NB4 (cell line): ENCODE results near the gene PAK5.

Experiments
- DNase-seq: peaks from one replicate; pipeline ENCODE4 v3.0.0; 2010; ENCODE audit warnings: low read depth
- H3K4me3 ChIP-seq: one replicate; pipeline ENCODE4 v1.5.1; 2011; ENCODE audit warnings: mild to moderate bottlenecking, low read depth, low read length, moderate library complexity
- MAX ChIP-seq: IDR thresholded peaks from 2 replicates; pipeline ENCODE4 v1.6.1; 2011; ENCODE audit warnings: low read depth, low read length
- MYC ChIP-seq: IDR thresholded peaks from 2 replicates; pipeline ENCODE4 v1.6.1; 2011; ENCODE audit warnings: low read depth, low read length
- POLR2A ChIP-seq: IDR thresholded peaks from 2 replicates; pipeline ENCODE4 v1.6.1; 2011; ENCODE audit warnings: mild to moderate bottlenecking; ENCODE audit not compliant: insufficient read length; ENCODE audit errors: extremely low read depth
- TF ChIP-seq, protein P1 (sequence below): IDR thresholded peaks from one replicate; pipeline ENCODE4 v1.5.1; 2012; ENCODE audit warnings: low read depth, low read length

Gene PAK5

DNA sequence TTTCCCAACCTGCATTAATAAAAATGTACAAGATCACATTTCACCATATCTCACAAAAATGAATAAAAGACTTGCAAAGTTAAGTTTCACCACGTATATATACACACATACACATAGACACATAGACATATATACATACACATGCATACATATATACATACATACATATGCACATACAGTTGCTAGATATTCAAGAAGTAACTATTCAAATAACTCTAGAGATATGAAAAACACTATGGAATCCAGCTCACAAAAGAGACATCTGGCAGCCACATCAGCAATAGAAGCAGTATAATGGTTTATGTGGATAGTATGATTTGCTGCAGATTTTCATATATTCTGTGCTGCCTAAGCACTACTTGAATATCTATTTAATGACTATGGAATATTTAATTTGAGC is 28.1 kb downstream of the PAK5 start:
- DNase-seq, result no peak
- no peak overlapping the region for H3K4me3 ChIP-seq
- no peak for TF ChIP-seq POLR2A
- TF ChIP-seq MYC, result no peak

DNA sequence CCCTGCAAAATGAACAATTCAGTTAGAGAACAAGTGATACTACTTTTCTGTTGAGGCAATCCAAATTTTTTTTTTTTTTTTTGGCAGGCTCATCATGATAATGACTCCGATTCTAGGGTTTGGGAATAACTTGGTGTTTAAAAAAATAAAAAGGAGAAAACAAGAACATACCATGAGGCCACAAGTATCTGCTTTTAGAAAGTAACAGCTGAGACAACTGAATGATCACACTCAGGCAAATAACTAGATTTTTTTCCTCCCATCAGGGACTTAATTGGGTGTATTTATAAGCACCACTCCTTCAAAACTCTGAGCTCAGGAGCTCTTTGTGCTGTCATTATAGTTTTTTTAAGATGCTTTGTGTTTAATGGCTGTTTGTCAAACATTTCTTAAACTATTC is 29.6 kb downstream of the PAK5 start:
- no peak overlapping the region for H3K4me3 ChIP-seq
- TF ChIP-seq MAX (no peak), MYC (no peak), POLR2A (no peak)
- TF ChIP-seq, protein P1, sequence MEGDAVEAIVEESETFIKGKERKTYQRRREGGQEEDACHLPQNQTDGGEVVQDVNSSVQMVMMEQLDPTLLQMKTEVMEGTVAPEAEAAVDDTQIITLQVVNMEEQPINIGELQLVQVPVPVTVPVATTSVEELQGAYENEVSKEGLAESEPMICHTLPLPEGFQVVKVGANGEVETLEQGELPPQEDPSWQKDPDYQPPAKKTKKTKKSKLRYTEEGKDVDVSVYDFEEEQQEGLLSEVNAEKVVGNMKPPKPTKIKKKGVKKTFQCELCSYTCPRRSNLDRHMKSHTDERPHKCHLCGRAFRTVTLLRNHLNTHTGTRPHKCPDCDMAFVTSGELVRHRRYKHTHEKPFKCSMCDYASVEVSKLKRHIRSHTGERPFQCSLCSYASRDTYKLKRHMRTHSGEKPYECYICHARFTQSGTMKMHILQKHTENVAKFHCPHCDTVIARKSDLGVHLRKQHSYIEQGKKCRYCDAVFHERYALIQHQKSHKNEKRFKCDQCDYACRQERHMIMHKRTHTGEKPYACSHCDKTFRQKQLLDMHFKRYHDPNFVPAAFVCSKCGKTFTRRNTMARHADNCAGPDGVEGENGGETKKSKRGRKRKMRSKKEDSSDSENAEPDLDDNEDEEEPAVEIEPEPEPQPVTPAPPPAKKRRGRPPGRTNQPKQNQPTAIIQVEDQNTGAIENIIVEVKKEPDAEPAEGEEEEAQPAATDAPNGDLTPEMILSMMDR, result no peak
- DNase-seq, result no peak

DNA sequence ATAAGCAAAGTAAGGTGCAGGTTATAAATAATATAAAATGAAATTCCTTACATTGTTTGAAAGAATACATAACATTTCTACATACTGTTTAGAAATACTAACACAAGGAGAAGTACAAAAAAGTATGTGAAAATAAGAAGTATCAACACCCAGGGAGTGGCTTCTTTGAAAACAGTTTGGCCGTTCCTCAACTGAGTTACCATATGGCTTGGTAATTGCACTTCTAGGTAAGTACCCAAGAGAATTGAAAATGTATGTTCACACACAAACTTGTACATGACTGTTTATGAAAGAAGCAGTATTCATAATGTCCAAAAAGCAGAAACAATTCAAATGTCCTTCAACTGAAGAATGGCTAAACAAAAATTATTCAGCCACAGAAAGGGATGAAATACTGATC is 30.7 kb downstream of the PAK5 start:
- TF ChIP-seq, protein P1, result no peak
- no peak for TF ChIP-seq MYC
- no peak for TF ChIP-seq MAX
- TF ChIP-seq POLR2A, result no peak
- H3K4me3 ChIP-seq, result no peak overlapping the region
- no peak for DNase-seq

- no peak for TF ChIP-seq POLR2A
- TF ChIP-seq MYC, result no peak
- TF ChIP-seq, protein P1, result no peak
- no peak for TF ChIP-seq MAX
- DNase-seq, result no peak
- no peak overlapping the region for H3K4me3 ChIP-seq
Measured at GRCh38 chr20:9807136-9807535, 31.7 kb downstream of the PAK5 start.

- H3K4me3 ChIP-seq, result no peak overlapping the region
- no peak for TF ChIP-seq MAX
- no peak for TF ChIP-seq MYC
- TF ChIP-seq POLR2A, result no peak
- TF ChIP-seq, protein P1, result no peak
Measured at GRCh38 chr20:9800421-9800820, 38.5 kb downstream of the PAK5 start.

GRCh38 chr20:9794831-9795230 is 44.0 kb downstream of the PAK5 start:
- TF ChIP-seq POLR2A (no peak), MYC (no peak), MAX (no peak)
- TF ChIP-seq, protein P1, result no peak
- H3K4me3 ChIP-seq, result no peak overlapping the region
- no peak for DNase-seq

More at GRCh38 chr20:9800421-9800820, 38.5 kb downstream of the PAK5 start:
- DNase-seq, result no peak
